Chondrocyte (in vitro differentiated cells): Measurements from ENCODE around the gene IFT80. TPM values are rescaled to one million over a fixed set of nuclear protein-coding genes. Genes with fewer than 3 reads are reported as not detected.
A peak's percentile ranks its signal among the peaks of the same experiment; 100 is the strongest.
"Not testable (repeated sequence)": the region's sequence is repeated elsewhere in the genome, so short reads cannot be mapped to it uniquely, and the experiment has no call there.

ENCODE experiments used
- DNase-seq: peaks from one replicate; pipeline ENCODE4 v3.0.0; 2021; ENCODE audit warnings: mixed read lengths, low spot score
- H3K27ac Mint-ChIP-seq: one replicate; pipeline ENCODE4 v1.8.0; 2021; ENCODE audit warnings: mild to moderate bottlenecking, moderate library complexity, mixed read lengths; ENCODE audit not compliant: unreplicated experiment
- H3K27me3 Mint-ChIP-seq: 2 replicates; pipeline ENCODE4 v1.8.0; 2021; ENCODE audit warnings: low read depth, mixed read lengths
- H3K36me3 Mint-ChIP-seq: 2 replicates; pipeline ENCODE4 v1.8.0; 2021; ENCODE audit warnings: low read depth, mixed read lengths
- H3K4me1 Mint-ChIP-seq: 2 replicates; pipeline ENCODE4 v1.8.0; 2021; ENCODE audit warnings: low read depth, mild to moderate bottlenecking, mixed read lengths
- H3K4me3 Mint-ChIP-seq: one replicate; pipeline ENCODE4 v1.8.0; 2021; ENCODE audit warnings: mild to moderate bottlenecking, moderate library complexity, mixed read lengths; ENCODE audit not compliant: unreplicated experiment
- H3K9me3 Mint-ChIP-seq: 2 replicates; pipeline ENCODE4 v1.8.0; 2021; ENCODE audit warnings: low read depth, mixed read lengths
- total RNA-seq: library from RNA; stranded (reverse); gene quantifications from 3 replicates; pipeline ENCODE4 v1.2.1, GENCODE V29; 2021
- TF ChIP-seq, protein P1 (sequence below): fragments of 200-600 bp; sonication (generic); IDR thresholded peaks from 2 replicates; pipeline ENCODE4 v1.5.0; 2021; ENCODE audit warnings: antibody characterized with exemption, mild to moderate bottlenecking, moderate library complexity

Gene IFT80
- total RNA-seq, 1 donor from 2014 or later = 22.6 TPM

DNA sequence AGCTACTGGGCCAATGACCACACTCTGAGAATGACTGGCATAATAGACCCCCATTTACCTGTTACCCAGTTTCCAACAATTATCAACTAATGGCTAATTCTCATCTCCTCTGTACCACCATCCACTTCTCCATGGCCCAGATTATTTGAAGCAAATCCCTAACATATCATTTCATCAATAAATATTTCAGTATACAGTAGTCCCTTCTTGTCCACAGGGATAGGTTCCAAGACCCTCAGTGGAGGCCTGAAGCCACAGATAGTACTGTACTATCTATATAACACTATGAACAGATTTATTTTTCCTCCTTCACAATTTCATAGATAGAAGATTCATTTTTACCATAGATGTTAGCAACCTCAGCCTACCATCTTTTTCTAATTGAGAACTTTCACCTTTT, 68.3 kb downstream of the IFT80 start:
- no peak for DNase-seq
- H3K27me3 Mint-ChIP-seq = no peaks in the 10 kb centered on the region
- TF ChIP-seq, protein P1, sequence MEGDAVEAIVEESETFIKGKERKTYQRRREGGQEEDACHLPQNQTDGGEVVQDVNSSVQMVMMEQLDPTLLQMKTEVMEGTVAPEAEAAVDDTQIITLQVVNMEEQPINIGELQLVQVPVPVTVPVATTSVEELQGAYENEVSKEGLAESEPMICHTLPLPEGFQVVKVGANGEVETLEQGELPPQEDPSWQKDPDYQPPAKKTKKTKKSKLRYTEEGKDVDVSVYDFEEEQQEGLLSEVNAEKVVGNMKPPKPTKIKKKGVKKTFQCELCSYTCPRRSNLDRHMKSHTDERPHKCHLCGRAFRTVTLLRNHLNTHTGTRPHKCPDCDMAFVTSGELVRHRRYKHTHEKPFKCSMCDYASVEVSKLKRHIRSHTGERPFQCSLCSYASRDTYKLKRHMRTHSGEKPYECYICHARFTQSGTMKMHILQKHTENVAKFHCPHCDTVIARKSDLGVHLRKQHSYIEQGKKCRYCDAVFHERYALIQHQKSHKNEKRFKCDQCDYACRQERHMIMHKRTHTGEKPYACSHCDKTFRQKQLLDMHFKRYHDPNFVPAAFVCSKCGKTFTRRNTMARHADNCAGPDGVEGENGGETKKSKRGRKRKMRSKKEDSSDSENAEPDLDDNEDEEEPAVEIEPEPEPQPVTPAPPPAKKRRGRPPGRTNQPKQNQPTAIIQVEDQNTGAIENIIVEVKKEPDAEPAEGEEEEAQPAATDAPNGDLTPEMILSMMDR = no peak
- H3K36me3 Mint-ChIP-seq = peaks cover 4% of the 10 kb centered on the region
- H3K27ac Mint-ChIP-seq = peak overlapping the region; percentile 97
- H3K4me3 Mint-ChIP-seq = no peak overlapping the region
- H3K9me3 Mint-ChIP-seq = peaks cover 9% of the 10 kb centered on the region
- peaks cover 16% of the 10 kb centered on the region for H3K4me1 Mint-ChIP-seq

GRCh38 chr3:160330109-160330508, 68.9 kb downstream of the IFT80 start:
- Mint-ChIP-seq H3K4me1 (peaks cover 19% of the 10 kb centered on the region), H3K27me3 (no peaks in the 10 kb centered on the region), H3K9me3 (peaks cover 9% of the 10 kb centered on the region), H3K27ac (peak overlapping the region; percentile 97), H3K4me3 (no peak overlapping the region), H3K36me3 (peaks cover 4% of the 10 kb centered on the region)
- DNase-seq = no peak
- TF ChIP-seq, protein P1 = no peak

DNA sequence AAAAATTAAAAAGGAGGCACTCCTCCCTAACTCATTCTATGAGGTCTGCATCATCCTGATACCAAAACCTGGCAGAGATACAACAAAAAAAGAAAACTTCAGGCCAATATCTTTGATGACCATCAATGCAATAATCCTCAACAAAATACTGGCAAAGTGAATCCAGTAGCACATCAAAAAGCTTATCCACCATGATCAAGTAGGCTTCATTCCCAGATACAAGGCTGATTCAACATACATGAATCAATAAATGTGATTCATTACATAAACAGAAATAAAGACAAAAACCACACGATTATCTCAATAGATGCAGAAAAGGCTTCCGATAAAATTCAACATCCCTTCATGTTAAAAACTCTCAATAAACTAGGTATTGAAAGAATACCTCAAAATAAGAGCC, 72.7 kb downstream of the IFT80 start:
- H3K4me3 Mint-ChIP-seq, H3K27ac Mint-ChIP-seq, H3K27me3 Mint-ChIP-seq, H3K36me3 Mint-ChIP-seq, DNase-seq, H3K9me3 Mint-ChIP-seq: not testable (repeated sequence)
- H3K4me1 Mint-ChIP-seq = peaks cover 12% of the 10 kb centered on the region

DNA sequence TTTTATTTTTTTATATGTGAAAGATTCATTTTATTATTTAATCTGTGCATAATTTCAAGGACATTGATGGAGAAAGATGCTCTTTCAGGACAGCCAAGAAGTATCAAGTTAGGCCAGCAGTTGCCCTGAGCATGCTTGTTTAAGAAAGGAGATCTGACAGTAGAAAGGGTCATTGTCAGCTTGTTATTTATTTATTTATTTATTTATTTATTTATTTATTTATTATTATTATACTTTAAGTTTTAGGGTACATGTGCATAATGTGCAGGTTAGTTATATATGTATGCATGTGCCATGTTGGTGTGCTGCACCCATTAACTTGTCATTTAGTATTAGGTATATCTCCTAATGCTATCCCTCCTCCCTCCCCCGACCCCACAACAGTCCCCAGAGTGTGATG, 77.2 kb downstream of the IFT80 start:
- not testable (repeated sequence) for H3K36me3 Mint-ChIP-seq, H3K27ac Mint-ChIP-seq, H3K4me1 Mint-ChIP-seq, H3K9me3 Mint-ChIP-seq, DNase-seq, H3K27me3 Mint-ChIP-seq, H3K4me3 Mint-ChIP-seq

DNA sequence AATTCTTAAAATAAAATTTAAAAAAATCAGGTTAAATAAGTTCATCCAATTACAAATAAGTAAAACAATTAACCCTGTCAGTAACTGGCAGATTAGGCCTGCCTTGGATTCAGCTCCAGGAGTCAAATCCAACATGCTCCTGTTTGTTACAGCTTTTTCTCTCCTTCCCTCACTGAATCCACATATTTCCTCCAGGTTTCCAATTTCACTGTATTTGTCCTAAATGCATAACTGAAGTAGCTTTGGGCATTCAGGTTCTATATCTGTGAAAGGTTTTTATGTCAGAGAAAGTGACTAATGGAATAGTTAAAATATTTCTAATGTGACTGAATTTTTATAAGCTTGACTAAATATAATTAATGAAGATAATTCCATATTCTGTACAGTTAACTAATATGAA, 79.7 kb downstream of the IFT80 start:
- Mint-ChIP-seq H3K9me3 (peaks cover 6% of the 10 kb centered on the region), H3K4me3 (no peak overlapping the region), H3K36me3 (peaks cover 8% of the 10 kb centered on the region), H3K27me3 (no peaks in the 10 kb centered on the region), H3K27ac (no peak overlapping the region), H3K4me1 (peaks cover 4% of the 10 kb centered on the region)
- no peak for DNase-seq
- TF ChIP-seq, protein P1 = no peak

- TF ChIP-seq, protein P1 = no peak
- no peak overlapping the region for H3K27ac Mint-ChIP-seq
- DNase-seq = no peak
- peaks cover 4% of the 10 kb centered on the region for H3K4me1 Mint-ChIP-seq
- peaks cover 7% of the 10 kb centered on the region for H3K36me3 Mint-ChIP-seq
- H3K9me3 Mint-ChIP-seq = peaks cover 2% of the 10 kb centered on the region
- H3K27me3 Mint-ChIP-seq = no peaks in the 10 kb centered on the region
- H3K4me3 Mint-ChIP-seq = no peak overlapping the region
Observed at GRCh38 chr3:160314995-160315394, 84.0 kb downstream of the IFT80 start.
